HFF-Myc (cell line): Measurements from ENCODE around the gene KRT37.
"Not testable (repeated sequence)": the region's sequence is repeated elsewhere in the genome, so short reads cannot be mapped to it uniquely, and the experiment has no call there.

Experiments used
- DNase-seq: peaks from one replicate; pipeline ENCODE4 v3.0.0-alpha.2; 2011; ENCODE audit warnings: low read depth; ENCODE audit errors: extremely low read depth
- H3K4me3 ChIP-seq: replicated peaks from 2 replicates; pipeline ENCODE4 v1.5.1; 2011; ENCODE audit warnings: low read depth, mild to moderate bottlenecking, control low read depth, low read length
- CTCF ChIP-seq: IDR thresholded peaks from 2 replicates; pipeline ENCODE4 v1.5.1; 2012; ENCODE audit warnings: mild to moderate bottlenecking, low read depth, low read length, control low read depth; ENCODE audit errors: missing control alignments

The KRT37 gene

DNA sequence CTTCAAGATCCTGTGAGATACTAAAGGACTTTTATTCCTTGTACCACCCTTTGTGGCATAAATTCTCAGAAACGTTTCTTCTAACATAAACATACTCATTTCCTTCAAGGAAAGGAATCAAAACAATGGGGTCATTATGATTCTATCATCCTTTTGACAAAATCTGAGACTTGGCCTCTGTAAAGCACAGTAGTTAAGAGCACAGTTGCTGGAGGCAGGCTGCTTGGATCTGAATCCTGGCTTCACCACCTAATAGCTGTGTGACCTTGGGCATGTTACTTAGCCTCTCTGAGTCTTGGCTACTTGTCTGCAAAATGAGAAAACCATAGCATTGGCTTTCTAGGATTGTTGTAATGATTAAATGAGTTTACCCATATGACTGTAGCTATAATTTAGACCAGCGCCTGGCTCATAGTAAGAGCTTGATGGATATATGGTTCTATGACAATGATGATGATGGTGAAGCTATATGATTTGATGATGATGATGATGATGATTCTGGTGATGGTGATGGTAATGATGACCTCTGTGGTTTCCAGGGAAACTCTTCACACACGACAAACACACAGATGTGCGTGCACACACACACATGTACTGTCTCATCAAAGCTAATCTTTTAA is 20.9 kb downstream of the KRT37 start:
- H3K4me3 ChIP-seq: no peak overlapping the region
- TF ChIP-seq CTCF: no peak
- no peak for DNase-seq

GRCh38 chr17:41402161-41402560 is 22.2 kb downstream of the KRT37 start:
- DNase-seq: no peak
- no peak for TF ChIP-seq CTCF
- H3K4me3 ChIP-seq: no peak overlapping the region

DNA sequence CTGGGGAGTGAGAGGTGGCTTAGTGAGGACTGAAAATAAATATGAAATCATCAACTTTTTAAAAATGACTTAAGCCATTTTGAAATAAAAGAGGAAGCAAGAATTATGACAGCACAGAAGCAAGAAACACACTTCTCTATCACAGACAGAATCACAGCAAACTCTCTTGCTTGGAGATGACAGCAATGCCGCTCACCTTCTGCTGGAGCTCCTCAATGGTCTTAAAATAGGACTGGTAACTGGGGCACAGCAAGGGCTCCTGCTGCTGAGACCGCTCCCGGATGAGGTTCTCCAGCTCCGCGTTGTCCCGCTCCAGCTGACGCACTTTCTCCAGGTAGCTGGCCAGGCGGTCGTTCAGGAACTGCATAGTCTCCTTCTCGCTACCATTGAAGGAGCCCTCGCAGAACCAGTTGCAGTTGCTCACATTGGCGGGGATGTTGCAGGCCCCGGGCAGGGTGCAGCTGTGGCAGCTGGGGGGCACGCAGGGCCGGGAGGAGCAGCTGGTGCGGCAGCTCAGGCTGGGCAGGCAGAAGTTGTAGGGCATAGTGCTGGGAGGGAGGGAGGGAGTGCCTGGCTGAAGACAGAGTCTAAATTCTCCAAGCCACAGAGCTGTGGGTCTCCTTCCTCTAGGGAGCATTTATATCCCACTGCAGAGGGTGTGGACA is 27.3 kb downstream of the KRT37 start, which contains the start of gene KRT31:
KRT31 (minus strand) TSS at position 613 of the 665 bp plus-strand sequence; CDS start at position 544, 69 bp downstream.
- H3K4me3 ChIP-seq: no peak within 1 kb of the TSS
- DNase-seq: no peak
- TF ChIP-seq CTCF: no peak

GRCh38 chr17:41396340-41396739 is 28.0 kb downstream of the KRT37 start:
- TF ChIP-seq CTCF: no peak
- DNase-seq: no peak
- H3K4me3 ChIP-seq: no peak overlapping the region

DNA sequence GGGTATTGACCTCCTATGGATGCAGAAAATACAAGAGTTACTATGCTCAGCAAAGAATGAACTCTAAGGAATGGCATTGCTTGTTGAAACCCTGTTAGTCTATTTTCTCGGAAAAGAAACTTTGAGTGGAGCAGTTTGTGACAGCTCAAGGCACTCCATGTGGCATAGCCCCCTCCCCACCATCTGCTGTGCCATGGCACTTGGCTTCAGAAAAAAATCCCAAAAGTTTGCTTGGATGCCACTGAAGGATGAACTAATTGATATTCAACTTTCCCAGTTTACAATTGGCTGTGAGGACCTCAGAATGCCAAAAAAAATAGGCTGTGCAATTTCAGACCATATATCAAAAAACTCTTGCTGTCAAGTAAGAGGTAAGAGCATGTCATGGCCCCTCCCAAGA is 28.8 kb downstream of the KRT37 start:
- H3K4me3 ChIP-seq: no peak overlapping the region
- TF ChIP-seq CTCF: no peak
- DNase-seq: no peak

GRCh38 chr17:41395044-41395443 is 29.3 kb downstream of the KRT37 start:
- DNase-seq, H3K4me3 ChIP-seq: not testable (repeated sequence)

DNA sequence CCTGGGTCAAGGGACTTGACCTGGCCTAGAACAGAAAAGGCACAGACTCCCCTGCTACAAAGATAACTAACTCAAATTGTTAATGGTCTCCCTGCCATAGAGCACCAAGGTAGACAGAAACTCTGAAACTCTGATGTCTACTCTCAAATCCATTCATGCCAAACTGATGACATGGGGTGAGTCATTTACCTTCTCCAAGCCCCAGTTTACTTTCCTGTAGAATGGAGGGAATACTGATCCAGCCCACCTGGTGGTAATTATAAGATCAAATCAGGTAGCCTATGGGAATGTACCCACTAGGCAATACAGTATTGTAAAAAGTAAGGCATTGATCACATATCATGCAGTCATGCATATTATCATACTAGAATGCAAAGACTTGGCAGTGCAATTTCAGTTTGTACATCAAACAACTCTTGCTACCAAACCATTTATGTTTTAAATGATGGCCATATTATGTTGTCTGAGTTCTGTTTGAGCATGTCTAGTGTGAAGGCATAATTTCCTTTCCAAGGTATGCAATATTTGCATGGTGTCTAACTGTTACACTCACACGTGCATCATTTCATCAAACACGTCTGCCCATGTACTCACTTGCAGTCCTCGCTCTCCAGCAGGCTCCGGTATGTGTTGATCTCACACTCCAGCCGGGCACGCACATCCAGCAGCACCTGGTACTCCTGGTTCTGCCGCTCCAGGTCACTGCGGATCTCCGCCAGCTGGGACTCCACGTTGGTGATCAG is 30.0 kb downstream of the KRT37 start:
- DNase-seq: no peak
- no peak for TF ChIP-seq CTCF
- H3K4me3 ChIP-seq: no peak overlapping the region
